Suppressor macrophage treated with lipopolysaccharide for 4 hours (primary cell): Measurements from ENCODE around the gene HILPDA.
"Not testable (repeated sequence)": the region's sequence is repeated elsewhere in the genome, so short reads cannot be mapped to it uniquely, and the experiment has no call there.

Source experiments
- DNase-seq: peaks from one replicate; pipeline ENCODE4 v3.0.0-alpha.2; 2020

HILPDA gene

GRCh38 chr7:128466871-128467270 lies 11.2 kb downstream of the HILPDA start:
- DNase-seq: not testable (repeated sequence)

GRCh38 chr7:128476402-128477335 lies 21.0 kb downstream of the HILPDA start, which contains the start of gene METTL2B:
TSS of gene METTL2B (plus strand) at chr7:128476748. CDS start at chr7:128476766, 18 bp downstream.
- peak; percentile 95 for DNase-seq

- not testable (repeated sequence) for DNase-seq
Observed at GRCh38 chr7:128477336-128477690, 21.6 kb downstream of the HILPDA start.

- not testable (repeated sequence) for DNase-seq
Observed at GRCh38 chr7:128479082-128479481, 23.4 kb downstream of the HILPDA start.

- DNase-seq: not testable (repeated sequence)
Observed at GRCh38 chr7:128488134-128488533, 32.5 kb downstream of the HILPDA start.

- DNase-seq: no peak
Observed at GRCh38 chr7:128497405-128497804, 41.7 kb downstream of the HILPDA start.

GRCh38 chr7:128505416-128505815 lies 49.7 kb downstream of the HILPDA start:
- peak; percentile 32 for DNase-seq

- not testable (repeated sequence) for DNase-seq
Observed at GRCh38 chr7:128506819-128507218, 51.1 kb downstream of the HILPDA start.

- not testable (repeated sequence) for DNase-seq
Observed at GRCh38 chr7:128507321-128507993, 51.8 kb downstream of the HILPDA start.
